Calu3 (cell line): ENCODE data around the gene PPP1R13B. TPM values are rescaled to one million over a fixed set of nuclear protein-coding genes. Genes with fewer than 3 reads are reported as not detected.

ENCODE experiments used
- BruUV-seq: library from RNA; stranded (reverse); fragments of 400-500 nt; replicated peaks from 2 replicates; lab custom pipeline; 2021; lab: Mats Ljungman, UMichigan
- CTCF ChIA-PET: fragments of 300-600 bp; sonication (Branson Sonifier 250); formaldehyde crosslinking; loops from one replicate; lab custom pipeline; 2022; ENCODE audit warnings: antibody characterized with exemption; lab: Charles Lee
- DNase-seq: peaks from one replicate; pipeline ENCODE4 v3.0.0; 2022
- H3K27ac Mint-ChIP-seq: one replicate; pipeline ENCODE4 v1.8.0; 2022; ENCODE audit warnings: mixed read lengths; ENCODE audit not compliant: unreplicated experiment
- H3K27me3 Mint-ChIP-seq: one replicate; pipeline ENCODE4 v1.8.0; 2022; ENCODE audit warnings: mixed read lengths; ENCODE audit not compliant: unreplicated experiment
- H3K36me3 Mint-ChIP-seq: one replicate; pipeline ENCODE4 v1.8.0; 2022; ENCODE audit warnings: mild to moderate bottlenecking, moderate library complexity, mixed read lengths; ENCODE audit not compliant: insufficient read depth, unreplicated experiment
- H3K4me1 Mint-ChIP-seq: one replicate; pipeline ENCODE4 v1.8.0; 2022; ENCODE audit warnings: mild to moderate bottlenecking, low read depth, mixed read lengths; ENCODE audit not compliant: unreplicated experiment
- H3K4me3 Mint-ChIP-seq: one replicate; pipeline ENCODE4 v1.8.0; 2022; ENCODE audit warnings: mild to moderate bottlenecking, low read depth, moderate library complexity, mixed read lengths; ENCODE audit not compliant: unreplicated experiment
- H3K9me3 Mint-ChIP-seq: one replicate; pipeline ENCODE4 v1.8.0; 2022; ENCODE audit warnings: low read depth, mixed read lengths; ENCODE audit not compliant: unreplicated experiment
- intact Hi-C: fragments of 100-400 bp; cut with micrococcal nuclease; formaldehyde crosslinking; loops from one replicate; pipeline ENCODE4 v1.10.0; 2022; ENCODE audit not compliant: unreplicated experiment
- total RNA-seq: library from RNA; stranded (reverse); gene quantifications from 2 replicates; pipeline ENCODE4 v1.2.3, GENCODE V29; 2022
- TF ChIP-seq, protein P1 (sequence below): fragments of 200-600 bp; IDR thresholded peaks from one replicate; pipeline ENCODE4 v1.8.0; 2022; ENCODE audit warnings: antibody characterized with exemption; ENCODE audit not compliant: unreplicated experiment

Gene PPP1R13B
- total RNA-seq, 1 experiment from 2014 or later, result 27.7 TPM

DNA sequence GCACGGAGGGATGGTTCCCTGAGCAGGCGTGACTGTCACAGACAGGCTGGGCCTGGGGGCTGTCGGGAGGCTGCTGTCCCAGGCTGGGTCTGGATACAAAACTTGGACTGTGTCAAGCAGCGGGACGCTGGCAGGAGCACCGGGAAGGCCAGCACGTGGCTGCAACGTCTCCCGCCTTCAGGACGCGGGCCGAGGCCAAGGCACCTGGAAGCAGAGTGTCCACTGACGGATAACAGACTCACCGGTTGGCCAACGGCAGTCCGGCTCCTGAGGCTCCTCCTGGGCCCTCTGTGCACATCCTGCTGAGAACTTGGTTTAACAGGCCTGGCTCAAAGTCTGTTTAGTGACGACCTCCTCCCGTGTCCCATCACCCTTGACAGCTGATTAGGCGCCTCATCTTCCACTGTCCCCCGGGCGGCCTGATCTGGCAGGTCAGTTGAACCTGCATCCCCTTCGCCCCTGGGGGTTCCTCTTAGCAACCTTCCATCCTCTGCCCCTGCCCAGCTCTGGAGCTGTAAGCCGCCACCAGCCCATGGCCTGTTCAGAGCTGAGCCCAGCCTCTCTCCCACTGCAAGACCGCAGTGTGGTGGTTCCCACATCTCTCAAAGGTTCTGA lies 134.6 kb downstream of the PPP1R13B start:
- peaks cover 19% of the 10 kb centered on the region for H3K4me1 Mint-ChIP-seq
- H3K4me3 Mint-ChIP-seq, result no peak overlapping the region
- H3K9me3 Mint-ChIP-seq, result no peaks in the 10 kb centered on the region
- no TSS peak for BruUV-seq
- intact Hi-C loops, result no loop called here
- TF ChIP-seq, protein P1, sequence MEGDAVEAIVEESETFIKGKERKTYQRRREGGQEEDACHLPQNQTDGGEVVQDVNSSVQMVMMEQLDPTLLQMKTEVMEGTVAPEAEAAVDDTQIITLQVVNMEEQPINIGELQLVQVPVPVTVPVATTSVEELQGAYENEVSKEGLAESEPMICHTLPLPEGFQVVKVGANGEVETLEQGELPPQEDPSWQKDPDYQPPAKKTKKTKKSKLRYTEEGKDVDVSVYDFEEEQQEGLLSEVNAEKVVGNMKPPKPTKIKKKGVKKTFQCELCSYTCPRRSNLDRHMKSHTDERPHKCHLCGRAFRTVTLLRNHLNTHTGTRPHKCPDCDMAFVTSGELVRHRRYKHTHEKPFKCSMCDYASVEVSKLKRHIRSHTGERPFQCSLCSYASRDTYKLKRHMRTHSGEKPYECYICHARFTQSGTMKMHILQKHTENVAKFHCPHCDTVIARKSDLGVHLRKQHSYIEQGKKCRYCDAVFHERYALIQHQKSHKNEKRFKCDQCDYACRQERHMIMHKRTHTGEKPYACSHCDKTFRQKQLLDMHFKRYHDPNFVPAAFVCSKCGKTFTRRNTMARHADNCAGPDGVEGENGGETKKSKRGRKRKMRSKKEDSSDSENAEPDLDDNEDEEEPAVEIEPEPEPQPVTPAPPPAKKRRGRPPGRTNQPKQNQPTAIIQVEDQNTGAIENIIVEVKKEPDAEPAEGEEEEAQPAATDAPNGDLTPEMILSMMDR, result no peak
- H3K36me3 Mint-ChIP-seq, result peaks cover 63% of the 10 kb centered on the region
- peak overlapping the region; percentile 27 for H3K27ac Mint-ChIP-seq
- no peaks in the 10 kb centered on the region for H3K27me3 Mint-ChIP-seq
- DNase-seq, result no peak
- CTCF ChIA-PET, result interaction anchor here (1.3 kb wide), 1 partner anchor 12 kb away, joined by 4 read pairs; no protein-coding TSS in a partner anchor

DNA sequence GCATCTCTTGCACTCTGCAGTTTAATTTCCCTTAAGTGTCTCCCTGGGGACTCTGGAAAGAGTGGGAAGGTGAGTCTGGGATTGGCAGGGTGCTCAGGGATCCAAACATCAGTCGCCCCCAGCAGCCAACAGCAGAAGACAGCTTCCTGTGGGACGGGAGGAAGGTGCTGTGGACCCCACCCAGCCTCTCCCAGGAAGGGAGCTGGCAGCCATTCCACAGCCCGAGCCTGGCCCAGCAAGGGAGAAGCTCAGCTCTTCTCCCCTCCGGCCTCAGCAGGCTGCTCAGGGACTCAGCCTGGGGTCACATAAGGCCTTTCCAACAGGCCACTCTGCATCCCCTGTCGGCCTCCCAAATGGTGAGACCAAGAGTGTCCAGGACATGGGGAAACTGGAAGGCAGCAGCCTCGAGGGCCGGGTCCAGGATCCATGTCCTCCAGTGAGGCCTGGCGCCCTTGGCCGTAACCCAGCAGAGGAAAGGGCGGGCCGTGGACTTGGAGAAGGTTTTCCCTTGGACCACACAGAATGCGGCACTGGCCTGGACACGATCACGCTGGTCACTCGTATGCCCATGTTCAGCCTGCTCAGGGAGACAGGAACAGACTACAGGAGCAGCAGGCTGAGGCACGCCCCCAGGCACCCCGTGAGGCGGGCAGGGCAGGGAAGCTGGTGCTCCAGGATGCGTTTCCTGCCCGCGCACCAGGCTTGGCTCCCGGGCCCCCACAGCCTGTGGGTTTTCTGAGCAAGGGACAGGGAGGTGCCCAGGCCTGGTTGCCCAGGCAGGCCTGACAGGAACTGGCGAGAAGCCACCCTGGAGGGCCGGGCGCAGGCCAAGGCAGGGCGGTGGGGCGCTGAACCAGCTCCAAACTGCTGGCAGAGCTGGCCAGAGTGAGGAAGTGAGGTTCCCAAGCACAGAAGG lies 135.6 kb downstream of the PPP1R13B start:
- H3K4me1 Mint-ChIP-seq, result peaks cover 10% of the 10 kb centered on the region
- peak overlapping the region; percentile 27 for H3K27ac Mint-ChIP-seq
- TF ChIP-seq, protein P1, result no peak
- H3K9me3 Mint-ChIP-seq, result no peaks in the 10 kb centered on the region
- H3K27me3 Mint-ChIP-seq, result no peaks in the 10 kb centered on the region
- CTCF ChIA-PET, result no interaction called here
- intact Hi-C loops, result no loop called here
- no TSS peak for BruUV-seq
- peaks cover 57% of the 10 kb centered on the region for H3K36me3 Mint-ChIP-seq
- no peak for DNase-seq
- no peak overlapping the region for H3K4me3 Mint-ChIP-seq

DNA sequence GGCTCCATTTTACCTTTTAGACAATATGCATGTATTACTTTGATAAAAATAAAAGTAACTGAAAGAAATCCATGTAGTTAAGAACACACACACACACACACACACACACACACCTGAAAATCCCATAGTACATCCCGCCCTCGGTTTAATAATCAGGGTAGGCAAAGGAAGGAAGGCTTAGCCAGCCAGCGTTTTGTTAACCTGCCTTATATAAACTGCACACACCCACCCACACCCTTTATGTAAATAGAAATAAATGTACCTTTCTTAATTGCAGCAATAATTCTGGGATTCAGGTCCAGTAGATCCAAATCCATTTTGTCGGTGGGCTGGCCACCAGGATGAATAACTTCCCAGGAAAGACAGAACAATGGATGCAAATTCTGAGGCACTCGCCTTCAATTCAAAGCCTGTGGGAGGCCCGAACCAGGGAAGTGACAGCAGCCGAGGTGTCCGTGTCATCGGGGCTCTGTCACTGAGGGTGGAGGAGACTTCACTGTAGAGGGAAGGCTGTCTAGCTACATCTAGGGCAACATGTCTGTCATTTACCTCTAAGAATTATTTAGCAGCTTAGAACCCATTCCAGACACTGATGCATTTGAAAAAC lies 136.5 kb downstream of the PPP1R13B start:
- CTCF ChIA-PET, result no interaction called here
- TF ChIP-seq, protein P1, result no peak
- H3K36me3 Mint-ChIP-seq, result peaks cover 50% of the 10 kb centered on the region
- DNase-seq, result no peak
- peaks cover 7% of the 10 kb centered on the region for H3K4me1 Mint-ChIP-seq
- H3K27me3 Mint-ChIP-seq, result no peaks in the 10 kb centered on the region
- no peaks in the 10 kb centered on the region for H3K9me3 Mint-ChIP-seq
- no peak overlapping the region for H3K27ac Mint-ChIP-seq
- no peak overlapping the region for H3K4me3 Mint-ChIP-seq
- BruUV-seq, result no TSS peak
- intact Hi-C loops, result no loop called here

DNA sequence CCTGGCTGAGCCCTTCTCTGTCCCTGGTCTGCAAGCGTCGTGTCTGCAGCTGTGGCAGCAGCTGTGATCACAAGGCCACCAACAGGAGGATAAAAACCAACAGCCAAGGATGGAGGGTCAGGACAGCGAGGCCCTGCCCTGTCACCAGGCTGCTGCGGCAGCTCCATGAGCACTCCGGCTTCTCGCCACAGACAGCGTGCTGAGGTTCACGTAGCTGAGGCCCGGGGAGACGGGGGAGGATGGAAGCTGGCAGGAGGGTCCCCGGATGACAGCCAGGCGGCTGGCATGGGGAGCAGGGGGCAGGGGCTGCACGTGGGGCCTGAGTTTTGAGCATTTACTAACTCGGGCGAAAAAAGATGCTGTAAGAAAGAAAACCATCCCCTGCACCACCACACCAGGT lies 137.6 kb downstream of the PPP1R13B start:
- Mint-ChIP-seq H3K27me3 (no peaks in the 10 kb centered on the region), H3K4me3 (no peak overlapping the region), H3K9me3 (no peaks in the 10 kb centered on the region), H3K27ac (no peak overlapping the region), H3K4me1 (peaks cover 7% of the 10 kb centered on the region), H3K36me3 (peaks cover 40% of the 10 kb centered on the region)
- TF ChIP-seq, protein P1, result no peak
- no peak for DNase-seq
- CTCF ChIA-PET, result no interaction called here
- intact Hi-C loops, result no loop called here
- no TSS peak for BruUV-seq
